Activated naive CD4-positive, alpha-beta T cell treated with anti-CD3 and anti-CD28 coated beads, Interleukin-2, amount 50 U/mL, for 72 hours (primary cell): ENCODE results near the gene GATC. TPM values are rescaled to one million over a fixed set of nuclear protein-coding genes. Genes with fewer than 3 reads are reported as not detected.

ENCODE experiments used
- ATAC-seq, 2 donors: fragments of 150-1000 bp; cut with Tn5 transposase; 2 replicates each; pipeline ENCODE4 v1.10.0; 2021; ENCODE audit warnings: mild to moderate bottlenecking in 2 of 2, moderate library complexity in 2 of 2
- DNase-seq, 2 donors: peaks; one replicate each; pipeline ENCODE4 v3.0.0; 2021 to 2022; ENCODE audit warnings: low spot score in 2 of 2
- H3K27ac Mint-ChIP-seq, 2 donors: one replicate each; pipeline ENCODE4 v1.8.0; 2022; ENCODE audit warnings: mild to moderate bottlenecking in 2 of 2, mixed read lengths in 2 of 2
- H3K36me3 Mint-ChIP-seq, 2 donors: one replicate each; pipeline ENCODE4 v1.8.0; 2022; ENCODE audit warnings: mixed read lengths in 2 of 2
- H3K9me3 Mint-ChIP-seq, 2 donors: one replicate each; pipeline ENCODE4 v1.8.0; 2022; ENCODE audit warnings: mixed read lengths in 2 of 2
- total RNA-seq, 2 donors: library from RNA; stranded (reverse); gene quantifications; one replicate each; pipeline ENCODE4 v1.2.3, GENCODE V29; 2022

Gene GATC
- total RNA-seq, 2 donors from 2014 or later, result 27.5 to 46.3 TPM

DNA sequence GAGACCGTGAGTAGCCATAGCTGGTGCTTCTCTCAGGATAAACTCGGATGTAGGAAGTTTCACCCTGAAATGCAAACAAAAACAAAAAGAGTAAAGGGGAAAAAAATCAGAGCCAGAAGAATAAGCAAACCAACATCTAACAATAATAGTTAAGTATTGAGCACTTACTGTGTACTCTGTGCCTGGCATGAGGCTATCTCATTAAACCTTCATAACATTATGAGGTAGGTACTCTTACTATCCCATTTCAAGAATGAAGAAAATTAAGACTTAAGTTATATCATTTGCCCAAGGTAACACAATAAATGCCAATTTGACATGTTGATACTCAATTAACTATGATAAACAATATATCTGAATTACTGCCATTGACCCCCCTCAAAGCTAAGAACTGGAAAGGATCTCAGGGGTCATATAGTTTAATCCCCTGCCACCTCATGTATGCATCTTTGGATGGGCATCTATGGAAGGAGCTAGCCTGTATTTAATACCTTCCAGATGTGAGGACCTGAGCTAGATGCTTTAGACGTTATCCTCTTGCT lies 15.9 kb downstream of the GATC start:
- ATAC-seq, result no peak
- no peak for DNase-seq
- H3K9me3 Mint-ChIP-seq, result no peaks in the 10 kb centered on the region
- H3K27ac Mint-ChIP-seq, result peak overlapping the region in 1 of 2 donors; percentile 83
- peaks cover 11 to 12% of the 10 kb centered on the region in 2 donors for H3K36me3 Mint-ChIP-seq

GRCh38 chr12:120463712-120464111 lies 17.5 kb downstream of the GATC start:
- DNase-seq (no peak), ATAC-seq (no peak)
- H3K9me3 Mint-ChIP-seq, result no peaks in the 10 kb centered on the region
- peaks cover 11 to 26% of the 10 kb centered on the region in 2 donors for H3K36me3 Mint-ChIP-seq
- no peak overlapping the region for H3K27ac Mint-ChIP-seq

DNA sequence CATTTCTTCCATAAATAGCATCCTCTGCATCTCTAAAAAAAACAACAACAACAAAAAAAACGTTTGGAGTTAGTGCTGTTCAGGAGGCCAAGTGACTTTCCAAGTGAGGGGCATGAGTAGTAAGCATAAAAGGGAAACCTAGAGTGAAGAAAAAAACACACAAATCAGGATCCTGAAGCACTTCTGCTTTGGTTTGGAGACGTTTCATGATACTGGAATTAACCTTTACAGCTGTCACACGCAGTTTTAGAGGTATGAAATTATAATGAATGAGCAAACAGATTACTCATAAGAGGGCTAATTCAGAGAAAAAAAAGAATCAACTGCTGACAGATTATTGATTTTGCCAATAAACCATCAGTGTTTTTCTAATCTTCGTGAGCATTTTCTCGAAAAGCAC lies 19.5 kb downstream of the GATC start:
- H3K27ac Mint-ChIP-seq, result peak overlapping the region in 1 of 2 donors; percentile 96

DNA sequence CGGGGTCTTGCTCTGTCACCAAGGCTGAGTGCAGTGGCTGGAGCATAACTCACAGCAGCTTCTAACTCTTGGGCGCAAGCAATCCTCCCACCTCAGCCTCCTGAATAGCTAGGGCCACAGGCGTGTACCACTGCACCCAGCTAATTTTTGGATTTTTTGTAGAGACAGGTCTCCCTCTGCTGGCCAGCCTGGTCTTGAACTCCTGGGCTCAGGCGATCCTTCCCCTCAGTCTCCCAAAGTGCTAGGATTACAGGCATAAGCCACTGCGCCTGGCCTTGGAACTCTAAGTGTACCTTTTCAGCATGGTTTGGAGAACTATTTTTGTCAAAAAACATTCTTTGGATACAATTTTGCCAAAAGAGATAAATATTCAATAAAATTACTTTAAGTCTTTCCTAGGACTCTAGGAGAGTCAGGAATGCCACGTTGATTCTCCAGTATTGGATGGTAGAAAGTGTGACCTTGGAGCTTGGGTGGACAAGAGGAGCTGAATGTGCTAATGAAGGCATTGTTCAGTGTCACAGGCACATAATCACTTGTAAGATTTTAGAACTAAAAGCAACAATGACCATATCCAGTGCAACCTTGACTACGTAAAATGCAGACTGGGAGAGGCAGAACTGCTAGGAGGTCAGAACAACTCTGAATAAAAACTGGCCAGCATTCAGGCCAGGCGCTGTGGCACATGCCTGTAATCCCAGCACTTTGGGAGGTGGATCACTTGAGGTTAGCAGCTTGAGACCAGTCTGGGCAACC lies 20.5 kb downstream of the GATC start:
- Mint-ChIP-seq H3K9me3 (no peaks in the 10 kb centered on the region), H3K27ac (peak overlapping the region; percentile 89 to 96), H3K36me3 (peaks cover 6 to 26% of the 10 kb centered on the region in 2 donors)
- ATAC-seq (no peak), DNase-seq (peak in 1 of 2 donors; percentile 38)

More for the DNA sequence above, 19.5 kb downstream of the GATC start:
- DNase-seq (no peak), ATAC-seq (no peak)
- no peaks in the 10 kb centered on the region for H3K9me3 Mint-ChIP-seq
- peaks cover 11 to 26% of the 10 kb centered on the region in 2 donors for H3K36me3 Mint-ChIP-seq

DNA sequence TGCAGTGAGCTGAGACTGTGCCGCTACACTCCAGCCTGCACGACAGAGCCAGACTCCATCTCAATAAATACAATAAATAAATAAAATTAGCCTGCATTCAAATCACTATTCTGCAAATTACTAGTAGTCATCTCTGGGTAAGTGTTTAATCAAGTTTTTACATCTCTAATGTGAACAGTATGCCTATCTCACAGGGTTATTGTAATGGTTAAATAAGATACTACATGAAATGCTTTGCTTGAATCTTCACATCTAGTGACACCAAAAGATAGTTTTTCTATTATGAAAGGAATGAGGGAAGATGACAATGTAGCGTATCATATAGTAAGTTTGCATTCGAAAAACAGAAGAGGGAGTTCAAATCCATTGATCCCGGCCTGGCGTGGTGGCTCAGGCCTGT lies 21.2 kb downstream of the GATC start:
- Mint-ChIP-seq H3K9me3 (no peaks in the 10 kb centered on the region), H3K36me3 (peaks cover 6 to 26% of the 10 kb centered on the region in 2 donors), H3K27ac (peak overlapping the region in 1 of 2 donors; percentile 89)
- ATAC-seq, result no peak
- no peak for DNase-seq

GRCh38 chr12:120468325-120468820 lies 22.1 kb downstream of the GATC start:
- Mint-ChIP-seq H3K27ac (peak overlapping the region; percentile 89 to 95), H3K9me3 (no peaks in the 10 kb centered on the region), H3K36me3 (peaks cover 6 to 26% of the 10 kb centered on the region in 2 donors)
- peak in 1 of 2 donors; percentile 34 for ATAC-seq
- DNase-seq, result peak; percentile 29 to 65

GRCh38 chr12:120468821-120469449 lies 22.7 kb downstream of the GATC start:
- DNase-seq (peak; percentile 36 to 61), ATAC-seq (peak; percentile 19 to 34)
- Mint-ChIP-seq H3K9me3 (no peaks in the 10 kb centered on the region), H3K27ac (peak overlapping the region; percentile 81 to 89), H3K36me3 (peaks cover 6 to 21% of the 10 kb centered on the region in 2 donors)

DNA sequence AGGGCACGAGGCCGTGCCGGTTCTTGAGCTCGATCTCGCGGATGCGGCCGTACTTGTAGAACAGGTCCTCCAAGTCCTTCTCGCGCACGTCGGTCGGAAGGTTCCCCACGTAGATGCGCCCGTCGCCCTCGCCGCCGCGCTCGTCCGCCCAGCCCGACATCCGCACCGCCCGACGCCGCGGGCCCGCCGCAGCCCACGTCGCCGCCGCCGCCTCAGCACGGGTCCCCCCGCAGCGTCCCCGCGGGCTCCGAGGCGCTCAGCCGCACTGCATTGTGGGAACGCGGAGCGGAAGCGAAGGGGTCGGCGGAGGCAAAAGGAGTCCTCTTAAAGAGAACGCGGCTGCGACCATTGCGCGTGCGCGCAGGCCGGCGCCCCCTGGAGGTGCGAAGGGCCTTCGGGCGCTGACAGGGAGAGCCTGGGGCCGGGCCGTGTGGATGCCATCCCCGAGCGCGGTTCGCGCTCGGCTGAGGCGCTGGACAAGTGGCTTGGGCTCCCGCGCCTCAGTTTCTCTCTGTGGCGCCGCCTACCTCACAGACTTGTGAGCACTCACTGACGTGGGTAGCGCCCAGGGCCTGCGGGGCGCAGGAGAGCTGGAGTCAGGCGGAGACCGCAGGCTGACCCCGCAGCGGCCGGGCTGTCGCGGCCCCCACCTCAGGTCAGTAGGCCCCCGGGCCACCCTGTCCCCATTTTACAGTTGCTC lies 23.4 kb downstream of the GATC start, which contains the start of gene SRSF9:
SRSF9 (minus strand) TSS at position 299 of the 700 bp plus-strand sequence; CDS start at position 160, 139 bp downstream.
- peak within 1 kb of the TSS; percentile 89 to 95 for H3K27ac Mint-ChIP-seq
- peaks cover 6 to 15% of the 10 kb centered on the region in 2 donors for H3K36me3 Mint-ChIP-seq
- DNase-seq (peak; percentile 97 to 98), ATAC-seq (peak; percentile 92 to 96)
- no peaks in the 10 kb centered on the region for H3K9me3 Mint-ChIP-seq

DNA sequence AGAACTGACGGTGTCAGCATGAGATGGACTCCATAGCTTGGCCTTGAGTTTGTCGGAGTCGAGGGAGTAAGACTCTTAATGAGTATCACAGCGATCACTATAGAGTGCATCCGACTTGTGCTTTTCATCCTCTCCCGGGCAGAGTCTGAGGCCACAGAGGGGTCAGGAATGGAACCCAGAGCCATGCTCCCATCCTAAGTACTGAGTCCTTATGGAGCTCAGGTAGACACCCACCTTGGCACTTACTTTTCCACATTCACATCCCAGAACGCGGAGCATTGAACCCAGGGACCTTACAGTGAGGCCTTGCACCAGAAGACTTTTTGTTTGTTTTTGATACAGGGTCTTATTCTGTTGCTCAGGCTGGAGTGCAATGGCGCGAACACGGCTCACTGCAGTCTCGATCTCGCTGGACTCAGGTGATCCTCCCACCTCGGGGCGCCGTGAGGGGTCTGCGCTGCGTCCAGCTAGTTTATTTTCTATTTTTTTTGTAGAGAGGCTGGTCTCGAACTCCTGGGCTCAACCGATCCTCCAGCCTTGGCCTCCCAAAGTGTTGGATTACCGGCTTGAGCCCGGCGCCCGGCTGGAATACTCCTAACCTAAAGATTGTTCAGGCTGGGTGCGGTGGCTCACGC lies 24.0 kb downstream of the GATC start:
- DNase-seq, result no peak
- peak in 1 of 2 donors; percentile 32 for ATAC-seq
- H3K36me3 Mint-ChIP-seq, result peaks cover 4 to 14% of the 10 kb centered on the region in 2 donors
- peak overlapping the region; percentile 79 to 89 for H3K27ac Mint-ChIP-seq
- H3K9me3 Mint-ChIP-seq, result no peaks in the 10 kb centered on the region

DNA sequence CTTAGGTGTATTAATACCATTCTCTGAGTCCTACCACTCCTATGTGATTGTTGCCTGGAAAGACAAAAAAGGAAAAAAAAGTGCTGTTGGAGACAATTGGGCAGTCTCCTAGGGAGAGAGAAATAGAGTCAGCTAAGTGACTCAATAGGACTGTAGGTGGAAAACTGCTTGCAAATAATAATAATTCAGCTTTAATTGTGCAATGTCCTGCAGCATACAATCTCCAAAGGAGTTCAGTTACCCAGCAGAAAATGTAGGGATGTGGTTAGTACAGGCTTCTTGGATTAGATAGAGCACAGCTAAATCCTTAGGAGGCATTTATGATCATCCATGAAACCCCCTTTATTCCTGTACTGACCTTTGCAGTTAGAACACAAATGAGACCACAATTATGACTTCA lies 26.3 kb downstream of the GATC start:
- no peak overlapping the region for H3K27ac Mint-ChIP-seq
- DNase-seq (no peak), ATAC-seq (no peak)
- peaks cover 0 to 11% of the 10 kb centered on the region in 2 donors for H3K36me3 Mint-ChIP-seq
- H3K9me3 Mint-ChIP-seq, result no peaks in the 10 kb centered on the region

DNA sequence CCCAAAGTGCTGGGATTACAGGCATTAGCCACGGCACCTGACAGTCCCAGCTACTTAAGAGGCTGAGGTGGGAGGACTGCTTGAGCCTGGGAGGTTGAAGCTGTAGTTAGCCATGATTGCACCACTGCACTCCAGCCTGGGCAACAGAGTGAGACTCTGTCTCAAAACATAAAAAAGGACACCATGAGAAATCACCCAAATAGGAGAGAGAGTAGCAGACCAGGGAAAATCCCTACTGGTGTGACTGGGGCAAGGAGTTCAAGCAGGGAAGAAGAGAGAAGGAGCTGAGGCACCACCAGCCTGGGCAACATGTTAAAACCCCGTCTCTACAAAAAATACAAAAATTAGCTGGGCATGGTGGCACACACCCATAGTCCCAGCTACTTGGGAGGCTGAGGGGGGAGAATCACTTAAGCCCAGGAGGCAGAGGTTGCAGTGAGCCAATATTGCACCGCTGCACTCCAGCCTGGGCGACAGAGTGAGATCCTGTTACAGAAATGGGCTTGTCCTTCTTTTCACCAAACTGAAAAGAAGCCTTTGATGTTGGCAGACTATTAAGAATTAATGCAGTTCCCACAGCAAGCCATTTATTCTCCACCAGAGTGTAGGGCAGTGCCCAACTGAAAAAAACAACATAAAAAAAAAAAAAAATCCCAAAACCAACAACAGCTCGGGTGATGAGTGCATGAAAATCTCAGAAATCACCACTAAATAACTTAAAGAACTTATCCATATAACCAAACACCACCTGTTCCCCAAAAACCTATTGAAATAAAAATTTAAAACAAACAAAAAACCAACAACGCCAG lies 27.8 kb downstream of the GATC start:
- ATAC-seq (no peak), DNase-seq (no peak)
- H3K9me3 Mint-ChIP-seq, result no peaks in the 10 kb centered on the region
- H3K27ac Mint-ChIP-seq, result peak overlapping the region in 1 of 2 donors; percentile 34
- H3K36me3 Mint-ChIP-seq, result no peaks in the 10 kb centered on the region

DNA sequence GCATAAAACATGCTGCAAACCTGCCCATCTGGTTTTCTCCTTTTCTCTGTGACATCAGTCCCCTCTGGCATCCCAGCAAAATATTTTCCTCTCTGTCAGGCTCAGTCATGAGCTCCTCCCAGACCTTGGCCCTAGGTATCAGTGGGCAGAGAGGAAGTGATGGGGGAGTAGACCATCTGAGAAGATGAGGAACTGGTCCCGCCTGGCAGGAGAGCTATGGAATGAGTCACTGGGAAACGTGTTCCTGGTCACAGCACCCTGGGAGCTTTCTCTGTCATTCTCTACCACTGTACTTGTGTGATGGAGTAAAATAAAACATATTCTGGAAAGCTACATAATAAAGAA lies 28.3 kb downstream of the GATC start:
- Mint-ChIP-seq H3K9me3 (no peaks in the 10 kb centered on the region), H3K27ac (no peak overlapping the region), H3K36me3 (no peaks in the 10 kb centered on the region)
- no peak for ATAC-seq
- DNase-seq, result no peak

DNA sequence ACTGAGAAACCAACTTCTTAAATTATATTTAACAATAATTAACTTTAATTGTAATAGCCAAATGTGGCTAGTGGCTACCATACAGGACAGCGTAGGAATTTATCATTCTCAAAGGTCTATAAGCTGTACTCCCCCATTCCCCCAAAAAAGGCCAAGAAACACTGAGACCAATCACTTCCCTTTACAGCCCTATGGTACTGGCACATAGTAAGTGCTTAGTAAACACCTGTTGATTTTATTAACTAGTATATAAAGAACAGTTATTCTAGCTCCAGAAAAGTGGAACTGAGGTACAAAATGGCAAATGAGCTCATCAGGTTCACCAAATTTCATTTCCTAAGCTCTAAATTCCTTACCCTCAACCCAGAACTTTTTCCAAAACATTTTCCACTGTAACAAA lies 29.4 kb downstream of the GATC start:
- Mint-ChIP-seq H3K27ac (no peak overlapping the region), H3K9me3 (no peaks in the 10 kb centered on the region), H3K36me3 (no peaks in the 10 kb centered on the region)
- DNase-seq, result no peak
- no peak for ATAC-seq

GRCh38 chr12:120479458-120479857 lies 33.2 kb downstream of the GATC start:
- Mint-ChIP-seq H3K9me3 (no peaks in the 10 kb centered on the region), H3K36me3 (no peaks in the 10 kb centered on the region), H3K27ac (no peak overlapping the region)
- ATAC-seq (no peak), DNase-seq (no peak)

GRCh38 chr12:120480211-120480610 lies 34.0 kb downstream of the GATC start:
- no peaks in the 10 kb centered on the region for H3K9me3 Mint-ChIP-seq
- peak overlapping the region in 1 of 2 donors; percentile 68 for H3K27ac Mint-ChIP-seq
- H3K36me3 Mint-ChIP-seq, result no peaks in the 10 kb centered on the region
- ATAC-seq (no peak), DNase-seq (no peak)
